NCI-H774 (cell line): Measurements from ENCODE around the gene CLN6.
"Not testable (repeated sequence)": the region's sequence is repeated elsewhere in the genome, so short reads cannot be mapped to it uniquely, and the experiment has no call there.

Source experiments
- DNase-seq: peaks from one replicate; lab custom pipeline; 2025; lab: John Stamatoyannopoulos, UW

CLN6 gene

DNA sequence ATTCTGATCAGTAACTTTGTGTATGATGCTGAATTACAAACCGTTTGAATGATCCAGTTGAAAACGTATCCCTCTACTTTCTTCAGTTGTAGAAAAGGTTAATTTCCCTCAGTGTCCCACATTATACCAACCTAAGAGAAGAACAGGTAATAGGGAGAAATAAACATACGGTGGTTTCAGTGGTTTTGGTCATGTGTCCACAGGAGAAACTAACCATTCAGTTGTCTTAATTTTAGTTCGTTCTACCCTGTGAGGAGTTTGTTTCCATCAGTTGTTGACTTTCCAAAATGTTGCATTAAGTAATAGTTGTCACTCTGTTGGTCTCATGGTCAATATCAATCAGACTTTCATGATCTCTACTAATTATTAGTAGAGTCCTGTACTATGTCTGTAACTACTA lies 39.5 kb downstream of the CLN6 start:
- no peak for DNase-seq

DNA sequence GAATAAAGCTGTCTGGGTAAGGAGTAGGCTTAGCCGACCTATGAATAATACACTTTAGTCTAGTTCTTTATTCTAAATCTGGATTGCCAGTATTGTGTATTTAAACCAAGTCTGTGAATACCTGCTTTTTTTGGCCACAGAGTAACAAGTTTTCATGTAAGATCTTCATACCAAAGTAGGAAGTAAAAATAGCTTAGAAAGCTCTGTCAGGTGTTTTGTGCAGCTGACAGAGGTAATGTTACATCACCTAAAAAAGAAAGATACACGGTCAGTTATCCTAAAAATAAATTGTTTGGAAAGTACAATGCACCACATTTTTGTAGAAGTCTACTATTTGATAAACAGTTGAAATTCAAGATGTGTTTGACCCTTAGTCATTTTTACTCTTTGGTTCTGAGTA lies 40.9 kb downstream of the CLN6 start:
- no peak for DNase-seq

DNA sequence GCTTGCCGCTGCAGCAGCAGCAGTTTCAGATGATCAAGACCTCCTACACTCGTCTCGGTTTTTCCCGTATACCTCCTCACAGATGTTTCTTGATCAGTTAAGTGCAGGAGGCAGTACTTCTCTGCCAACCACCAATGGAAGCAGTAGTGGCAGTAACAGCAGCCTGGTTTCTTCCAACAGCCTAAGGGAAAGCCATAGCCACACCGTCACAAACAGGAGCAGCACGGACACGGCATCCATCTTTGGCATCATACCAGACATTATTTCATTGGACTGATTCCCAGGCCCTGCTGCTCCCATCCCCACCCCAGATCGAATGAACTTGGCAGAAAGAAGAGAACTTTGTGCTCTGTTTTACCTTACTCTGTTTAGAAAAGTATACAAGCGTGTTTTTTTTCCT lies 42.0 kb downstream of the CLN6 start:
- no peak for DNase-seq

DNA sequence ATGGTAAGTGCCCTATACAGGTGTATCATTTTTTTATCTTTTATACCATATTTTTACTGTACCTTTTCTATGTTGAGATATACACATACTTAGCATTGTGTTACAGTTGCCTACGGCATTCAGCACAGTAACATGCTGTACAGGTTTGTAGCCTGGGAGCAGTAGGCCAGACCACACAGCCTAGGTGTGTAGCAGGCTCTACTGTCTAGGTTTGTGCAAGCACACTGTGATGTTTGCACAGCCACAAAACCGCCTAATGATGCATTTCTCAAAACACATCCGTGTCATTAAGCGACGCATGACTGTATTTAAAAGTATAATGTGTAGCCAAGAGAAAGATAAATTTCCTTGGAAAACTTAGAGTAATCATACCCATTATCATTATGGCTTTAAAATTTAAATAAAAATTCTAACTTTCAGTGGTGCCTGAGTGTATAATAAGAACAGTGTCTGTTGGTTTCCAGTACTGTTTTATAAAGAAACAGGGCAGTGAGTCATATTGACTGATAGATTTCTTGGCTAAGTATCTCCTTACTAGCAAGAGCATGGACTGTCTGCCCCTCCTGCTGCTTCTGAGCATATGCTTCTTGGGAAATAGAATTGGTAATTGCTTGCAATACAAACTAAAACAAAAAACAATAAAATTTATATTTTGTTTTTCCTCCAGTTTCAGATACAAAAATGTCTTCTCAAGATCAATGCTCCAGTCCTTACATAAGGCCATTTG lies 42.7 kb downstream of the CLN6 start:
- DNase-seq = no peak

DNA sequence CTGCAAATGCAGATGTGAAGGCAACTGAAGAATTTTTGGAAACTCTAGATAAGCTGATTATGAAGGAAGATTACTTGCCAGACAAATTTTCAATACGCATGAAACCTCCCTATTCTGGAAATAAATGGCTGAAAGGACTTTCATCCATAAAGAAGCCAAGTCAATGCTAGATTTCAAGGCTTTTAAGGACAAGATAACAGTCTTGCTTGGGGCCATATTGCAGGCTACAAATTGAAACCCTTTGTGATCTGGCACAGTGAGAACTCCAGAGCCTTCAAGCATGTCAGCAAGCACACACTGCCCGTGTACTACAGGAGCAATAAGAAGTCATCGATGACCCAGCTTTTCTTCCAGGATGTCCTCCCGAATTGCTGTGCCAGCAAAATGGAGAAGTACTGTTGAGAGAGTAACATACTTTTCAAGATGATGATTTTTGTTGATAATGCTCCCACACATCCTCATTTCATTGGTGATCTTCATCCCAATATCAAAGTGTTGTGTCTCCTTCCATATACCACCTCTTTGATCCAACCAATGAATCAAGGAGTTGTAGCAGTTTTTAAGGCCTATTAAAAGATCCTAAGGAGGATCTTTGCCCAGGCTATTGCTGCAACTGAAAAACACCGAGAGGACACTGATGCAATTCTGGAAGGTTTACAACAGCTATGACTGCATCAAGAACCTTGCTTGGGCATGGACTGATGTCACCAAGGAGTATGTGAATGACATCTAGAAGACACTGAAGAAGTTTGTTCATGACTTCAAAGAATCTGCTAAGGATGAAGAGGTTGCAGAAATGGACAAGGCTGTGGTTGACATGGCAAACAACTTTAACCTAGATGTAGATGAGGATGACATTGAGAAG lies 44.7 kb downstream of the CLN6 start:
- DNase-seq = no peak

DNA sequence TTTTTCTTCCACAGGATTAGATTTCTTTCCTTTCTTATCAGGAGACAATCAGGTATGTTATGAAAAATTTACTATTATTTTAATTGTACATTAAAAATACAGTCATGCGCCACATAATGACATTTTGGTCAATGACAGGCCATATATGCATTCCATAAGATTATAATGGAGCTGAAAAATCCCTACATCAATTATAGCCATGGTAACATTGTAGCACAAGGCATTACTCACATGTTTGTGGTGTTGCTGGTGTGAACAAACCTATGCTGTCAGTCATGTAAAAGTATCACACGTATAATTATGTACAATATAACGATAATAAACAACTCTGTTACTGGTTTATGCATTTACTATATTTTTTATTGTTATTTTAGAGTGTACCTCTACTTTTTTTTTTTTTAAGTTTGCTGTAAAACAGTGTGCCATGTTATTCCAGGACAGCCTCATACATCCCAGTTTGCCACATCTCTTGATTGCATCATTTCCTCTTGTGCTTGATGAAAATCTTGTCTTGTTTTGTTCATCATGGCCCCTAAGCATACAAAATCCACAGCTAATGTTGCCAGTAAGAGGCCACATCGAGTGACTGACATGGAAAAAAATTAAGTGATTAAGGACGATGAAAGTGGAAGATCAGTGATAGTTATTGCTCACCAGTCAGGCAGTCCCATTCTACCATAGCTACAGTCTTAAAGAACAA lies 45.8 kb downstream of the CLN6 start:
- DNase-seq = no peak

DNA sequence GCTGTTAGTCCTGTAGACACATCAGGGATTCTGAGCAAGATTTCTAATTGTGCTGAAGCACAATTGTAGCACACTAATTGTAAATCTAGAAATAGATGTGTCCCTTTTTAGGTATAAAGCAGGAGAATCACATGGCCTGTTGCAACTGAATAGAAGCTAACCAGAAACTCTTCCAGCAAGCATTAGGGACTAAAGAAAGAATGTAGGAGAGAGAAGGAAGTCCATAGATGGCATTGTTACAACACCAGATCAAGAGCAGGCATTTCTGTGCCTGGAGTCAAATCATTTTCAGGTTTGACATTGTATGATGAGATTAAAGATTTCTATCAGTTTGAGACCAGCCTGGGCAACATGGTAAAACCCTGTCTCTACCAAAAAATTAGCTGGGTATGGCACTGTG lies 51.8 kb downstream of the CLN6 start:
- no peak for DNase-seq

DNA sequence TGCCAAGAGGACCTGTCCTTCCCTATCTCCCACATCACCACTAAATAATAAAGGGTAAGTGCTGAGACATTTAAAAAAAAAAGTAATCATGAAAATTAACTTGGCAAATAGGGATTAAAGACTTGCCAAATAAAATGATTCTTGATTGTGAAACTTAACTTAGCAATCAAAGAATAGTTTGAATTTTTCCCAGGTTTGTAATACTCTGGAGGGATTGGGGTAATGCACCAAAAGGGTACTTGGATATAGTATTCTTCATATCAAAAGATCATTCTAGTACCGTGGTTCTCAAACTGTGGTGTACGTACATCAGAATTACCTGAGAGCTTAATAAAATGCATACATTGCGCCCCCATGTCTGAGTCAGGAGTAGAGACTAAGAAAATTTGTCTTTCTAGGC lies 52.9 kb downstream of the CLN6 start:
- no peak for DNase-seq

DNA sequence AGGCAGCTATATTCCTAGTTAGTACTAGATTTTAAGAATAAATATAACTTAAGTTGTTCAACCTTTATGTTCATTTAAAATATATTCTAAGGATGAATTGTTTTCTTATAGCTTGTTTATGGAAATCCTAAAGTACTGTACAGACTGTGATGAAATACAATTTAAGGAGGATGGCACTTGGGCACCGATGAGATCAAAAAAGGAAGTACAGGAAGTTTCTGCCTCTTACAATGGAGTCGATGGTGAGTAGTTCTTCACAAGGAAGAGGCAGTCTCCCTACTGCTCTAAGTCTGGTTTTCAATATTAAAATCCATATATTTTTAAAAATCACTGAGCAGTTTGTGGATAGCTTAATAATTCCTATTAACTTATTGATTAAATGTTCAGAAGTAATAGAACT lies 54.0 kb downstream of the CLN6 start:
- no peak for DNase-seq

DNA sequence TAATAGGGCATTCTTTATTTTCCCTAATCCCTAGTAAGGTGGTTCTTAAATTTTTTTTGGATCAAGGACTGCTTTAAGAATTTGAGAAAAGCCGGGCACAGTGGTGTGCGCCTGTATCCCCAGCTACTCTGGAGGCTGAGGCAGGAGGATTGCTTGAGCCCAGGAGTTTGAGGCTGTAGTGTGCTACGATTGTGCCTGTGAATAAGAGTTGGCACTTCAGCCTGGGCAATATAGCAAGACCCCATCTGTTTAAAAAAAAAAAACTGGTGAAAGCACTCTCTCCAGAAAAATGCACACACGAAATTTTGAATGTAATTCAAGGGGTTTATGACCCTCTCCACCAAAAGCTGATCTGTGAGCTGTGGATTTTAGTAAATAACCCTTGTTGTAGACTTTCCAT lies 56.4 kb downstream of the CLN6 start:
- DNase-seq = no peak

DNA sequence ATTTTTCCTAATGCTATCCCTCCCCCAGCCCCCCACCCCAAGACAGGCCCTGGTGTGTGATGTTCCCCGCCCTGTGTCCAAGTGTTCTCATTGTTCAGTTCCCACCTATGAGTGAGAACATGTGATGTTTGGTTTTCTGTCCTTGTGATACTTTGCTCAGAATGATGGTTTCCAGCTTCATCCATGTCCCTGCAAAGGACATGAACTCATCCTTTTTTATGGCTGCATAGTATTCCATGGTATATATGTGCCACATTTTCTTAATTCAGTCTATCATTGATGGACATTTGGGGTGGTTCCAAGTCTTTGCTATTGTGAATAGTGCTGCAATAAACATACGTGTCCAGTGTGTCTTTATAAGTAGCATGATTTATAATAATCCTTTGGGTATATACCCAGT lies 57.5 kb downstream of the CLN6 start:
- not testable (repeated sequence) for DNase-seq

DNA sequence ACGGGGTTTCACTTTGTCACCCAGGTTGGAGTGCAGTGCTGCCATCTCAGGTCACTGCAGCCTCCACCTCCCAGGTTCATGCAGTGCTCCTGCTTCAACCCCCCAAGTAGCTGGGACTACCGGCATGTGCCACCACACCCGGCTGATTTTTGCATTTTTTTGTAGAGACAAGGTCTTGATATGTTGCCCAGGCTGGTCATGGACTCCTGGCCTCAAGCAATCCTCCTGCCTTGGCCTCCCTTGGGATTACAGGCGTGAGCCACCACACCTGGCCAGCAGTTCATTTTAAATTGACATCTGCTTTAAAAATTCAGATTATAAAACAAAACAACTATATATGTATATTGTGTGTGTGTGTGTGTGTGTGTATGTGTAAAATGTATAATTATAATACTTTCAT lies 62.7 kb downstream of the CLN6 start:
- DNase-seq = no peak

DNA sequence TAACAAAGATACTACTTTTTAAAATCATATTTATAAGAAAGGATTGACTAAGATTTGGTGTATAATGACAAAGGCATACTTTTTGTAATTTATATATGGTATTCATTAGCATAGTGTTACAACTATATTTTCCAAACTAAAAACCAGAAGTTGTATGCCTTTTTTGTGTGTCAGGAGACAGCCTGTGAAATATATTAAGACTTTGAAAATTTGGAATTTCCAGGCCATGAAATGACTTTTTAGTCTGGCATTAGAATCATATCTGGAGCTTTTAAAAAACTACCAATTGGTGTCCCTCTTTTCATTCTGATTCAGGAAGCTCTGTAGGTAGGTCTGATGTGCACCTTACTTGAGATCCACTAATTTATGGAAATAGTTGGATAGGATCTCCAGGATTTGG lies 66.3 kb downstream of the CLN6 start:
- DNase-seq = no peak

DNA sequence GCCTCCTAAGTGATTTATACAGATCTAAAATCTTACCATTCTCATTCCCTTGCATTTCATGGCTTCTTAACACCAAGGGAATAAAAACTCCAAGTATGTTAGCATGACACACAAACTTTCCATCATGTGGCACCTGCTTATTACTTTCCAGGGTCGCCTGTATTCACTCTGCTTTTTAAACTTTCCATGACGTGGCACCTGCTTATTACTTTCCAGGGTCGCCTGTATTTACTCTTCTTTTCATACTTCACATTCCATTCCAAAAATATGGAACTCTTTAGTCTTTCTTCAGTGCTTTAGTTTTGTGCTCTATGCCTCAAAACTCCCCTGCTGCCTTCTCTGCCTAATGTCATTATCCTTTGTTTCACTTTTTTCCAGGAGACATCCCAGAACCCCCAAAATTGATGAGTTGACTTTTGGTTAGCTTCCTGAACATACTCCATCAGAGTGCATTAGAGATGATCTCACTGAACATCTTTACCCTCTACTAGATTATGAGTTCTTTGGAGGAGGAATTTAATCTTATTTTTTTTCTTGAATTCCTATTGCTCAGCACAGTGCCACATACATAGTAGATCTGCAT lies 71.4 kb downstream of the CLN6 start:
- DNase-seq = no peak

DNA sequence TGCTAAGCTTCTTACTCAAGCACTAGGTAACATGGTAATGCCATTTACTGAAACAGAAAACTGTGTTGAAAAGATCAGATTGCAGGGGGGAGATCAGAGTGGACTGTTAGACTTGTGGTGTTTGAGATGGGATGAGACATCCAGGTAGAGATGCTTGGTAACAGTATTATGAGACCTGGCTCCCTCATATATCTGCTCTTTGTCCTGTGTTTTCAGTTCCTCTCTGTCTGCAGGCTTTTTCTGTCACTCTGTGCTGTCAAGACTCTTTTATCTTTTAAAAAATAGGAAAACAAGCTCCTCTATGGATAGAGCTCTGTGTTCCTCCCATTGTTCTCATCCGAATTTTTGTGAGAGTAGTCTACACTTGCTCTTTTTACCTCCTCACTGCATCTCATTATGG lies 72.5 kb downstream of the CLN6 start:
- no peak for DNase-seq
